SH-SY5Y (cell line): Measurements from ENCODE around the gene PELO.

Experiments used
- GATA2 ChIP-seq: IDR thresholded peaks from 2 replicates; pipeline ENCODE4 v1.6.1; 2011; ENCODE audit warnings: mild to moderate bottlenecking, low read depth, low read length
- GATA3 ChIP-seq: IDR thresholded peaks from 2 replicates; pipeline ENCODE4 v1.6.1; 2011; ENCODE audit warnings: low read depth, mild to moderate bottlenecking, low read length, moderate library complexity

- TF ChIP-seq GATA2, result no peak
- TF ChIP-seq GATA3, result no peak
These were observed 16.7 kb downstream of the PELO start for GRCh38 chr5:52804387-52804791.
